HUES6 (cell line): Measurements from ENCODE around the gene TBC1D22A.

Source experiments
- H3K27ac ChIP-seq: 2 replicates; pipeline ENCODE4 v1.7.0; 2013; ENCODE audit warnings: low read depth, mild to moderate bottlenecking, low read length, inconsistent platforms
- H3K27me3 ChIP-seq: 2 replicates; pipeline ENCODE4 v1.6.1; 2013; ENCODE audit warnings: low read length; ENCODE audit not compliant: control insufficient read depth, insufficient read depth
- H3K36me3 ChIP-seq: 2 replicates; pipeline ENCODE4 v1.6.1; 2013; ENCODE audit warnings: low read length; ENCODE audit not compliant: control insufficient read depth, insufficient read depth
- H3K4me1 ChIP-seq: 2 replicates; pipeline ENCODE4 v1.6.1; 2013; ENCODE audit warnings: low read length; ENCODE audit not compliant: control insufficient read depth, insufficient read depth
- H3K4me3 ChIP-seq: 2 replicates; pipeline ENCODE4 v1.5.1; 2013; ENCODE audit warnings: low read depth, low read length
- H3K9ac ChIP-seq: one replicate; pipeline ENCODE4 v1.6.1; 2013; ENCODE audit warnings: mild to moderate bottlenecking, low read length
- H3K9me3 ChIP-seq: 2 replicates; pipeline ENCODE4 v1.6.1; 2013; ENCODE audit warnings: low read depth, low read length; ENCODE audit not compliant: control insufficient read depth, insufficient read depth

TBC1D22A gene

DNA sequence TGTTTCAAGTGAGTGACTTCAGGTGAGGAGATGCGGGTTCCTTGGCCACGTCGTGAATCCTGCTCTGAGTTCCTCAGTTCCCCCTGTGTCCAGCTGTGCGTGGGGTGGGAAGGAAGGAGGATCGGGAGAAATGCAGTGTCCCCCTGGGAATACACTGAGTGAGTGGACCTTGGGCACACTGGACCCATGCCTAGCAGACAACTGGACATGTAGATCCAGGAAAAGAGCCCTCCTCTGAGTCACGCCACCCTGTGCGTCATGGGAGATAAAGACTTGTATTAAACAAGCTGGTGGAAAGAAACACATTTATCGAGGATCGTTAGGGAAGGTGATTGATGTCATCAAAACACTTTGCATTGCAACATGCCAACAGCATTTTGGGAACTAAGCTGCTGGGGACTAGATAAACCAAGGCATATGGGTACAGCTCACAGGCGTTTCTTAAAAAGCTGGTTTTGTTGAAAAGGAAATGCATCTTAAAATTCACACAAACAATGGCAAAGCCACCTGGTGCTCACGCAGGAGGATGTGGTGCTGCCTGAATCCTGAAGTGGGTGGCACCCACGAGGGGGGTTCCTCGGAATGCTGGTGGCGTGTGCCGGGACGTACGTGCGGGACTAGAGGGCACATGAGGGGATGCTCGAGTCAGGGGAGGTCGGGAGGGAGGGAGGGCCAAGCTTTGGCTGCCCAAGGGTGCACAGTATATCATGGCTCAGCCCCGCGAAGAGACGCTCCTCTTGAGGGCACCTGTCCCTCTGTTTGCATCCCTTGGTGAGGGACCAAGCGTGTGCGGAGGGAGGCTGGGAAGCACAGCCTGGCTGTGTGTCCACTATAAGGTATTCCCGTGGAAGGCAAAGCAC, 303.5 kb downstream of the TBC1D22A start:
- Histone ChIP-seq H3K27me3 (no peaks in the 10 kb centered on the region), H3K4me3 (no peak overlapping the region), H3K27ac (no peak overlapping the region), H3K36me3 (peaks cover 4% of the 10 kb centered on the region; the same call in 1 of the 2 replicates), H3K9me3 (0 out of 2 replicates have a peak, but pooled peaks cover 2% of the 10 kb centered on the region), H3K9ac (no peak overlapping the region), H3K4me1 (no peaks in the 10 kb centered on the region)

- no peak overlapping the region for H3K27ac ChIP-seq
- 0 out of 2 replicates have a peak, but pooled peaks cover 2% of the 10 kb centered on the region for H3K9me3 ChIP-seq
- no peak overlapping the region for H3K9ac ChIP-seq
- H3K27me3 ChIP-seq: no peaks in the 10 kb centered on the region
- no peaks in the 10 kb centered on the region for H3K4me1 ChIP-seq
- no peak overlapping the region for H3K4me3 ChIP-seq
- no peaks in the 10 kb centered on the region for H3K36me3 ChIP-seq
These were observed 304.1 kb downstream of the TBC1D22A start for GRCh38 chr22:47066616-47066905.

DNA sequence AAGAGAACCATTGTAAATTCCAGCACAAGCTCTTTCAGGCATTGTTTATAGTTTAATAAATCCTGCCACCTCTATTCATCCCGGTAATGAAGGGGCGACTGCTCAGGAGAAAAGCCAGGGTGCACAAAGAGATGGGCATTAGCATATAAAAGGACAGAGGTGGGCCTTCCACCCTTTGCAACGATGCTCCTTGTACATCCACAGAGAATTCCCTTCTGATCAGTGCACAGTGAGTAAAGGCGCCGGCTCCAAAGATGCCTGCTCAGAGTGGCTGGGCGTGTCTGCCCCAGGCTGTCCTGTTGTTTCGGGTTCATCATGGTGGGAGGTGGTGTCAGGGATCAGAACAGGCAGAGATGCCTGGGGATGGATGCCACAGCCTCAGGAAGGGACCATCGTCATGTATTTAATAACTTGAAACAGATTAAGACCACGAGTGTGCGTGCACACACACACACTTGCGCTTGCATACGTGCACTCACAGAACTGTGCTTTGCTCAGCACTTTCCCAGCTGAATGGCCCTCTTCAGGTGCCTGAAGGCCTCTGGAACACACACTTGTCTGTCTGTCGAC, 305.0 kb downstream of the TBC1D22A start:
- Histone ChIP-seq H3K9me3 (0 out of 2 replicates have a peak, but pooled peaks cover 2% of the 10 kb centered on the region), H3K27ac (no peak overlapping the region), H3K36me3 (no peaks in the 10 kb centered on the region), H3K9ac (no peak overlapping the region), H3K4me1 (no peaks in the 10 kb centered on the region), H3K4me3 (no peak overlapping the region), H3K27me3 (no peaks in the 10 kb centered on the region)

- Histone ChIP-seq H3K36me3 (no peaks in the 10 kb centered on the region), H3K27me3 (no peaks in the 10 kb centered on the region), H3K4me3 (no peak overlapping the region), H3K9me3 (0 out of 2 replicates have a peak, but pooled peaks cover 2% of the 10 kb centered on the region), H3K9ac (no peak overlapping the region), H3K27ac (no peak overlapping the region), H3K4me1 (no peaks in the 10 kb centered on the region)
These were observed 305.6 kb downstream of the TBC1D22A start for GRCh38 chr22:47067911-47068625.

- H3K9ac ChIP-seq: no peak overlapping the region
- H3K4me3 ChIP-seq: no peak overlapping the region
- no peak overlapping the region for H3K27ac ChIP-seq
- no peaks in the 10 kb centered on the region for H3K4me1 ChIP-seq
- H3K9me3 ChIP-seq: 0 out of 2 replicates have a peak, but pooled peaks cover 2% of the 10 kb centered on the region
- no peaks in the 10 kb centered on the region for H3K36me3 ChIP-seq
- H3K27me3 ChIP-seq: no peaks in the 10 kb centered on the region
These were observed 306.2 kb downstream of the TBC1D22A start for GRCh38 chr22:47068626-47068996.

DNA sequence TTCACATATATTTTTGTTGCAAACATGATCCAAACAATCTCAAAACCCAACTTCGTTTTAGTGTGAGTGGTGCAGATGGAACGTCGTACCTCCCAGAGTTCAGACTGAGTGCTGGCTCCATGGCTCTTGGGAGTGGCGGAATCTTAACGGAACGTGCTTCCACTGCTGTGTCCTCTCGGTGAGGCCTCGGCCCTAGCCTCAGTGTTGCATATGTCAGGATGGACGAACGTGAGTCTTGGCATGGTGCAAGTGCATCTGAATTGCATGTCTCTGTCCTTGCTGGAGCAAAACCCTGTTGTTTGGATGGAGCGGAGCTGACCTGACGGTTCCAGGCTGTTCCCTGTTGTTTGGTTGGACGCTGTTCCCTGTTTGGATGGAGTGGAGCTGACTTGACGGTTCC, 306.8 kb downstream of the TBC1D22A start:
- no peaks in the 10 kb centered on the region for H3K4me1 ChIP-seq
- H3K36me3 ChIP-seq: no peaks in the 10 kb centered on the region
- H3K9me3 ChIP-seq: 0 out of 2 replicates have a peak, but pooled peaks cover 2% of the 10 kb centered on the region
- no peak overlapping the region for H3K9ac ChIP-seq
- H3K4me3 ChIP-seq: no peak overlapping the region
- H3K27ac ChIP-seq: no peak overlapping the region
- no peaks in the 10 kb centered on the region for H3K27me3 ChIP-seq

GRCh38 chr22:47071078-47071806, 308.8 kb downstream of the TBC1D22A start:
- Histone ChIP-seq H3K4me1 (no peaks in the 10 kb centered on the region), H3K9ac (no peak overlapping the region), H3K4me3 (no peak overlapping the region)

GRCh38 chr22:47071807-47072641, 309.6 kb downstream of the TBC1D22A start:
- Histone ChIP-seq H3K9ac (no peak overlapping the region), H3K27ac (no peak overlapping the region), H3K4me3 (no peak overlapping the region), H3K27me3 (no peaks in the 10 kb centered on the region), H3K36me3 (no peaks in the 10 kb centered on the region), H3K9me3 (peaks cover 6% of the 10 kb centered on the region; the same call in 1 of the 2 replicates), H3K4me1 (no peaks in the 10 kb centered on the region)

More at GRCh38 chr22:47071078-47071806, 308.8 kb downstream of the TBC1D22A start:
- Histone ChIP-seq H3K36me3 (no peaks in the 10 kb centered on the region), H3K27me3 (no peaks in the 10 kb centered on the region), H3K9me3 (peaks cover 6% of the 10 kb centered on the region; the same call in 1 of the 2 replicates), H3K27ac (no peak overlapping the region)

DNA sequence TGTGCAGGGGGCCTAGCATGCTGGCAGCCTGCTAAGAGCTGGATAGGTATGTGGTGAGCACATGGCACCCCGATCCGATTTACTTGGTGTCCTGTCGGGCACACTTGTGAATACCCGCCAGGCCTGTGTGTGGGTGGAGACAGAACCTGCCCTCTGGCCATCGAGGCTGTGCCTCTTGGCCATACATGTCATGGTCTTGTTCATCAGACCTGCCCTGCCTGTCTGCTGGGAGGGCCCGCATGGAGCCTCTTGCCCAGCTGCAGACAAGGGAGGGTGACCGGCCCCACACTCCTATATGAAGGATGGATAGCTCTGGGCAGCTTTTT, 310.2 kb downstream of the TBC1D22A start:
- no peak overlapping the region for H3K9ac ChIP-seq
- peaks cover 6% of the 10 kb centered on the region; the same call in 1 of the 2 replicates for H3K9me3 ChIP-seq
- H3K4me1 ChIP-seq: no peaks in the 10 kb centered on the region
- no peak overlapping the region for H3K27ac ChIP-seq
- no peaks in the 10 kb centered on the region for H3K36me3 ChIP-seq
- H3K4me3 ChIP-seq: no peak overlapping the region
- no peaks in the 10 kb centered on the region for H3K27me3 ChIP-seq

DNA sequence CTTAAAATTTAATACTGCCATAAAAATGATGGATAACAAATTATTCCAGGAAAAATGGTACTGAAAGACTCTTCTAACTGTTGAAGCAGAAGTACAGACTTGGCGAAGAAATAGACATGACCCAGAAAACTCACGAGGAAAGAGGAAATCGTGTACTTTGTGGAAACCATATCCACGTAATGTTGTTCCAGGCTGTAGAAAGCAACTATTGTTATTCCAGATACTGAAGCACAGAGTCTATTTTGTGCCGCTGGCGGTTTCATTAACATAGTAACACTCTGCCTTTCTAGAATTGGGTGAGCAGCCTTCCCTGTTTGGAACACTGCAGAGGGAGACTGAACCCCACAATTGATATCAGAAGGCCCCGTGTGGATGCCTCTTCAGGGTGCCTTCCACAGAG, 310.6 kb downstream of the TBC1D22A start:
- Histone ChIP-seq H3K9me3 (peaks cover 6% of the 10 kb centered on the region; the same call in 1 of the 2 replicates), H3K9ac (no peak overlapping the region), H3K36me3 (no peaks in the 10 kb centered on the region), H3K4me3 (no peak overlapping the region), H3K27ac (no peak overlapping the region), H3K27me3 (no peaks in the 10 kb centered on the region), H3K4me1 (no peaks in the 10 kb centered on the region)
